Mesenchymal stem cell (in vitro differentiated cells and primary cell): ENCODE measurements around the gene CFAP65.

Experiments
- DNase-seq: peaks from one replicate; pipeline ENCODE4 v3.0.0-alpha.2; 2013
- H2AFZ ChIP-seq: one replicate; pipeline ENCODE4 v1.6.1; 2013; ENCODE audit warnings: low read depth, mild to moderate bottlenecking, control low read depth, inconsistent platforms, low read length, moderate library complexity
- H2AK5ac ChIP-seq: 2 replicates; pipeline ENCODE4 v1.6.1; 2013; ENCODE audit warnings: low read length, moderate library complexity, mild to moderate bottlenecking, inconsistent platforms; ENCODE audit not compliant: severe bottlenecking
- H2BK120ac ChIP-seq: one replicate; pipeline ENCODE4 v1.6.1; 2013; ENCODE audit warnings: low read depth, mild to moderate bottlenecking, inconsistent platforms, low read length, moderate library complexity
- H2BK12ac ChIP-seq, 2 experiments: one replicate each; pipeline ENCODE4 v1.6.1; 2013; ENCODE audit warnings: inconsistent platforms in 2 of 2, low read length in 2 of 2, mild to moderate bottlenecking in 2 of 2, moderate library complexity in 2 of 2, control low read depth in 1 of 2
- H2BK15ac ChIP-seq: one replicate; pipeline ENCODE4 v1.6.1; 2013; ENCODE audit warnings: mild to moderate bottlenecking, low read depth, inconsistent platforms; ENCODE audit not compliant: poor library complexity, severe bottlenecking
- H2BK5ac ChIP-seq: 2 replicates; pipeline ENCODE4 v1.6.1; 2013; ENCODE audit warnings: low read depth, mild to moderate bottlenecking, low read length, control low read depth, inconsistent platforms; ENCODE audit not compliant: poor library complexity, severe bottlenecking
- H3K14ac ChIP-seq, 2 experiments: one replicate each; pipeline ENCODE4 v1.6.1; 2013; ENCODE audit warnings: inconsistent platforms in 2 of 2, low read length in 2 of 2, control low read depth in 1 of 2, mild to moderate bottlenecking in 1 of 2, moderate library complexity in 1 of 2
- H3K18ac ChIP-seq, 2 experiments: one replicate each; pipeline ENCODE4 v1.6.1; 2013; ENCODE audit warnings: inconsistent platforms in 2 of 2, low read length in 2 of 2, control low read depth in 1 of 2, low read depth in 1 of 2, mild to moderate bottlenecking in 1 of 2
- H3K23ac ChIP-seq, 2 experiments: one replicate each; pipeline ENCODE4 v1.6.1; 2013; ENCODE audit warnings: inconsistent platforms in 2 of 2, low read length in 2 of 2, mild to moderate bottlenecking in 2 of 2, moderate library complexity in 2 of 2, control low read depth in 1 of 2
- H3K27ac ChIP-seq: 2 replicates; pipeline ENCODE4 v1.5.1; 2013; ENCODE audit warnings: mild to moderate bottlenecking, moderate library complexity, low read length, control low read depth, inconsistent platforms; ENCODE audit not compliant: poor library complexity, severe bottlenecking
- H3K27me3 ChIP-seq, 2 experiments: 2 replicates each; pipeline versions ENCODE4 v1.6.1 to v1.7.0; 2013; ENCODE audit warnings: low read length in 2 of 2, mild to moderate bottlenecking in 2 of 2, moderate library complexity in 2 of 2, control low read depth in 1 of 2, inconsistent platforms in 1 of 2; ENCODE audit not compliant: control insufficient read depth in 1 of 2, insufficient read depth in 1 of 2
- H3K36me3 ChIP-seq, 2 experiments: 2 replicates each; pipeline versions ENCODE4 v1.6.1 to v1.7.0; 2013; ENCODE audit warnings: low read length in 2 of 2, control low read depth in 1 of 2, inconsistent platforms in 1 of 2, low read depth in 1 of 2, mild to moderate bottlenecking in 1 of 2; ENCODE audit not compliant: insufficient read depth in 2 of 2, control insufficient read depth in 1 of 2
- H3K4ac ChIP-seq, 2 experiments: one replicate each; pipeline ENCODE4 v1.6.1; 2013; ENCODE audit warnings: inconsistent platforms in 2 of 2, low read length in 2 of 2, mild to moderate bottlenecking in 2 of 2, moderate library complexity in 2 of 2, control low read depth in 1 of 2, low read depth in 1 of 2
- H3K4me1 ChIP-seq: 2 replicates; pipeline ENCODE4 v1.6.1; 2013; ENCODE audit warnings: low read depth, low read length, control low read depth; ENCODE audit not compliant: control insufficient read depth, insufficient read depth
- H3K4me2 ChIP-seq: 2 replicates; pipeline ENCODE4 v1.6.1; 2013; ENCODE audit warnings: low read length, mild to moderate bottlenecking, inconsistent platforms; ENCODE audit not compliant: poor library complexity, severe bottlenecking
- H3K4me3 ChIP-seq, 2 experiments: 2 replicates each; pipeline versions ENCODE4 v1.5.1 to v1.7.0; 2013; ENCODE audit warnings: low read length in 2 of 2, mild to moderate bottlenecking in 2 of 2, control low read depth in 1 of 2, low read depth in 1 of 2; ENCODE audit not compliant: insufficient read depth in 1 of 2
- H3K79me1 ChIP-seq: replicated peaks from 2 replicates; pipeline ENCODE4 v1.6.1; 2013; ENCODE audit warnings: mild to moderate bottlenecking, control low read depth, low read length, inconsistent platforms; ENCODE audit not compliant: poor library complexity, severe bottlenecking
- H3K9ac ChIP-seq: 2 replicates; pipeline ENCODE4 v1.7.0; 2013; ENCODE audit warnings: mild to moderate bottlenecking, low read length, moderate library complexity
- H3K9me3 ChIP-seq: 2 replicates; pipeline ENCODE4 v1.7.0; 2013; ENCODE audit warnings: mild to moderate bottlenecking, low read length; ENCODE audit not compliant: control insufficient read depth
- H4K8ac ChIP-seq: one replicate; pipeline ENCODE4 v1.6.1; 2013; ENCODE audit warnings: inconsistent platforms, mild to moderate bottlenecking, low read length, moderate library complexity
- H4K91ac ChIP-seq: one replicate; pipeline ENCODE4 v1.6.1; 2013; ENCODE audit warnings: mild to moderate bottlenecking, low read length, inconsistent platforms
- WGBS: methylation state at CpG from one replicate; pipeline ENCODE4 v1.1.7; 2013; ENCODE audit warnings: mixed read lengths; 5-methylcytosine and 5-hydroxymethylcytosine counted together

Gene CFAP65

DNA sequence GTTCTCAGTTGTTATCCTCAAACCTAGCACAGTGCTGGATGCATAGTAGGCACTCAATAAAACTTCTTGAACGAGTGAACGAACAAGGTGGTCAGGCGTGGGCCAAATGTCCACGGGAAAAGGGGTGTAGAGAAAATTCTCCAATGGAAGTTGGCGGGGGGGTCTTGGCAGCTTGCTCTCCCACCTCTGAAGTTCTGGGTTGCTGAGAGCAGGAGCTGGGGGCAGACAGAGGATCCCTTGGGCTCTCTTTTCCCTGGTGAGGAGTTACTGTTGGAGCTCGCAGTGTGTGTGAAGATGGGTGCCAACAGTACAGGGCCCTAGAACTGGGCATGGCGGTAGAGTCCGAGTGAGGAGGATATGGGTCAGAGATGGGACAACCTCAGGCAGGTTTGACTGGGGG is 45.8 kb downstream of the CFAP65 start:
- Histone ChIP-seq H4K91ac (no peak overlapping the region), H3K27ac (no peak overlapping the region), H3K27me3 (peaks cover 87 to 98% of the 10 kb centered on the region in 2 experiments), H3K23ac (no peak overlapping the region), H2BK12ac (no peak overlapping the region), H3K9ac (no peak overlapping the region), H4K8ac (no peak overlapping the region), H3K4me1 (peaks cover 21% of the 10 kb centered on the region), H3K14ac (no peak overlapping the region), H3K18ac (no peak overlapping the region), H2BK5ac (no peak overlapping the region), H2AK5ac (no peak overlapping the region), H3K4me3 (peak overlapping the region in 1 of 2 experiments; percentile 69), H3K79me1 (no peaks in the 10 kb centered on the region), H2AFZ (no peak overlapping the region), H3K4ac (no peak overlapping the region), H2BK120ac (no peak overlapping the region), H3K36me3 (no peaks in the 10 kb centered on the region), H3K9me3 (no peaks in the 10 kb centered on the region), H3K4me2 (no peak overlapping the region), H2BK15ac (no peak overlapping the region)
- 56% methylated on average over 8 of the region's 8 CpGs for WGBS
- no peak for DNase-seq

DNA sequence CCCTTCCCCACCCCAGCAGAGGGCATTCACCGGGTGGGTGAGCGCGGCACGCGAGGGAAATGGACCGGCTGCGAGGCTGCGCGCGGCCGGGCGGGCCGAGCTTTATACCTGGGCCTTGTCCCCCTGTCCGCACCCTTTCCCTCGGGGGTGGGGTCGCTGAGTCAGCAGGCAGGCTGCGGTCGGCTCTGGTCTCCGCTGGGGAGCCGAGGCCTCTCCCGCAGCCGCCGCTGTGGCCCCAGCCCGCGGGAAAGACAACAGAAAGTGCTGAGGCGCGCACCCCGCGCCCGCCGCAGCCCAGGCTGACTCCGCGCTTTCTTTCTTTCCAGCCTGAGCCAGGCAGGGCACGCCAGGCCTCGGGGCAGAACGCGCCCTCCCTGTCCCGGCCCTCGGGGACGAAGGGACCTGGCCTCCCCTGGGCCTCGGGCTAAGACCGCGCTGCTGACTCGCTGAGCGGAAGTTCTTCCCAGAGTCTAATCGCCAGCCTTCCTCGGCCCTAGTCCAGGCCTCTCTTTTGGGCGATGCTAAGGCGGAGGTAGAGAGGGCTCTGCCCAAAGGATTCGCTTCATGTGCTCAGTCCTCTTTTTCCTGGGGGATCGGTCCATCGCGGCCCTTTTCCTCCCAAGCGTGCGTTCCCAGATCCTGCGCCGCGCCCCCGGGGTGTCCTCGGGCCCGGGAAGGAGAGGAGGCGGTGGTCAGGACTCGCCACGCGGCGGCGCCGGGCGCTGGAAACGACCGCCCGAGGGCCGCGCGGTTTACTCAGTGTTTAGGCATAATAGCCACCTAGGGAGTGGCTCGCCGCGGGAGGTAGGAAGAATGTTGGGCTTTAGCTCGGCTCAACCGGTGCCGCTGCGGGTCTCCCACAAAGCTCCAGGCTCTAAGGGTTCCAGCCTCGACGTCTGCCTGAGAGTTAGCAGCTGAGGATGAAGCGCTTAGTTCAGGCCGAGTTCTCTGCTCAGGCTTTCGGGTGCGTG is 47.7 kb downstream of the CFAP65 start, which contains the start of gene CRYBA2:
TSS of gene CRYBA2 (minus strand) at position 78 of the 971 bp plus-strand sequence. CDS start 246 bp downstream, outside the sequence.
- Histone ChIP-seq H3K9me3 (no peaks in the 10 kb centered on the region), H3K4ac (no peak within 1 kb of the TSS), H4K8ac (no peak within 1 kb of the TSS), H3K23ac (peak within 1 kb of the TSS in 1 of 2 experiments; percentile 70), H2AFZ (no peak within 1 kb of the TSS), H3K79me1 (no peaks in the 10 kb centered on the region), H3K18ac (no peak within 1 kb of the TSS), H2BK12ac (no peak within 1 kb of the TSS), H3K4me3 (peak within 1 kb of the TSS; percentile 23 to 72), H3K27me3 (peaks cover 91 to 100% of the 10 kb centered on the region in 2 experiments), H3K36me3 (no peaks in the 10 kb centered on the region), H2AK5ac (no peak within 1 kb of the TSS), H3K4me2 (peak within 1 kb of the TSS; percentile 20), H3K9ac (no peak within 1 kb of the TSS), H4K91ac (no peak within 1 kb of the TSS), H3K4me1 (peaks cover 21% of the 10 kb centered on the region), H2BK5ac (no peak within 1 kb of the TSS), H2BK120ac (no peak within 1 kb of the TSS), H3K14ac (no peak within 1 kb of the TSS), H3K27ac (no peak within 1 kb of the TSS), H2BK15ac (peak within 1 kb of the TSS; percentile 36)
- 1% methylated on average over 86 of the region's 88 CpGs for WGBS
- DNase-seq: no peak

GRCh38 chr2:218992703-218993344 is 48.5 kb downstream of the CFAP65 start:
- no peak overlapping the region for H2AK5ac ChIP-seq
- no peak overlapping the region for H2BK5ac ChIP-seq
- no peak overlapping the region for H4K8ac ChIP-seq
- H2BK12ac ChIP-seq: no peak overlapping the region
- H3K4me3 ChIP-seq: peak overlapping the region in 1 of 2 experiments; percentile 72
- H4K91ac ChIP-seq: no peak overlapping the region
- H3K9me3 ChIP-seq: no peaks in the 10 kb centered on the region
- H2BK120ac ChIP-seq: no peak overlapping the region
- H2AFZ ChIP-seq: no peak overlapping the region
- H3K23ac ChIP-seq: peak overlapping the region in 1 of 2 experiments; percentile 6
- H3K14ac ChIP-seq: no peak overlapping the region
- no peak for DNase-seq
- H3K9ac ChIP-seq: no peak overlapping the region
- no peaks in the 10 kb centered on the region for H3K79me1 ChIP-seq
- no peak overlapping the region for H3K27ac ChIP-seq
- H3K36me3 ChIP-seq: no peaks in the 10 kb centered on the region
- H3K18ac ChIP-seq: no peak overlapping the region
- peaks cover 21% of the 10 kb centered on the region for H3K4me1 ChIP-seq
- H2BK15ac ChIP-seq: no peak overlapping the region
- peaks cover 95 to 100% of the 10 kb centered on the region in 2 experiments for H3K27me3 ChIP-seq
- H3K4me2 ChIP-seq: peak overlapping the region; percentile 20
- 9% methylated on average over 37 of the region's 44 CpGs for WGBS
- no peak overlapping the region for H3K4ac ChIP-seq

- no peak overlapping the region for H3K4ac ChIP-seq
- no peak overlapping the region for H3K18ac ChIP-seq
- no peak overlapping the region for H3K4me2 ChIP-seq
- DNase-seq: no peak
- H3K27me3 ChIP-seq: peaks cover 95 to 100% of the 10 kb centered on the region in 2 experiments
- no peak overlapping the region for H3K27ac ChIP-seq
- no peak overlapping the region for H2BK5ac ChIP-seq
- no peak overlapping the region for H2AFZ ChIP-seq
- no peaks in the 10 kb centered on the region for H3K36me3 ChIP-seq
- H2BK120ac ChIP-seq: no peak overlapping the region
- no peak overlapping the region for H2BK15ac ChIP-seq
- no peak overlapping the region for H3K14ac ChIP-seq
- H3K79me1 ChIP-seq: no peaks in the 10 kb centered on the region
- 23% methylated on average over 7 of the region's 7 CpGs for WGBS
- H3K4me1 ChIP-seq: peaks cover 21% of the 10 kb centered on the region
- H3K4me3 ChIP-seq: no peak overlapping the region
- H4K8ac ChIP-seq: no peak overlapping the region
- no peak overlapping the region for H3K23ac ChIP-seq
- H4K91ac ChIP-seq: no peak overlapping the region
- H2AK5ac ChIP-seq: no peak overlapping the region
- H3K9ac ChIP-seq: no peak overlapping the region
- H2BK12ac ChIP-seq: no peak overlapping the region
- no peaks in the 10 kb centered on the region for H3K9me3 ChIP-seq
Observed at GRCh38 chr2:218992196-218992595, 49.1 kb downstream of the CFAP65 start.
